WTC11 (cell line): Measurements from ENCODE around the gene TNIK. TPM values are rescaled to one million over a fixed set of nuclear protein-coding genes. Genes with fewer than 3 reads are reported as not detected.

Experiments used
- ATAC-seq: fragments of 200-7000 bp; cut with Tn5 transposase; 2 replicates; pipeline ENCODE4 v1.10.0; 2021; ENCODE audit warnings: mild to moderate bottlenecking, moderate library complexity
- CTCF ChIA-PET: fragments of 300-600 bp; sonication (Branson Sonifier 250); formaldehyde crosslinking; loops from one replicate; lab custom pipeline; 2021; ENCODE audit warnings: antibody characterized with exemption; lab: Charles Lee
- POLR2A ChIA-PET: fragments of 350-600 bp; sonication (Branson Sonifier 250); formaldehyde crosslinking; loops from one replicate; lab custom pipeline; 2021; ENCODE audit warnings: antibody characterized with exemption; lab: Charles Lee
- DNase-seq: peaks from one replicate; pipeline ENCODE4 v3.0.0; 2021; ENCODE audit warnings: low spot score
- H3K27ac Mint-ChIP-seq: 2 replicates; pipeline ENCODE4 v1.8.0; 2021; ENCODE audit warnings: mixed read lengths
- H3K27me3 Mint-ChIP-seq: 2 replicates; pipeline ENCODE4 v1.8.0; 2021; ENCODE audit warnings: low read depth, mild to moderate bottlenecking, moderate library complexity, mixed read lengths
- H3K36me3 Mint-ChIP-seq: 2 replicates; pipeline ENCODE4 v1.8.0; 2021; ENCODE audit warnings: mixed read lengths
- H3K4me1 Mint-ChIP-seq: 2 replicates; pipeline ENCODE4 v1.8.0; 2022; ENCODE audit warnings: mixed read lengths
- H3K4me3 Mint-ChIP-seq: 2 replicates; pipeline ENCODE4 v1.8.0; 2021; ENCODE audit warnings: mild to moderate bottlenecking, moderate library complexity, mixed read lengths
- H3K9me3 Mint-ChIP-seq: 2 replicates; pipeline ENCODE4 v1.8.0; 2021; ENCODE audit warnings: mixed read lengths
- ATF1 ChIP-seq: sonication (generic); formaldehyde crosslinking; IDR thresholded peaks from 2 replicates; pipeline ENCODE4 v1.8.1; 2023; ENCODE audit warnings: mild to moderate bottlenecking, moderate library complexity, missing genetic modification reagents
- ELF4 ChIP-seq: sonication (generic); formaldehyde crosslinking; IDR thresholded peaks from 2 replicates; pipeline ENCODE4 v1.8.1; 2022; ENCODE audit warnings: low read depth, mild to moderate bottlenecking, moderate library complexity, missing genetic modification reagents
- EMX1 ChIP-seq: fragments of 250-450 bp; sonication (Bioruptor Pico); IDR thresholded peaks from 2 replicates; pipeline ENCODE4 v1.8.0; 2021; ENCODE audit warnings: mild to moderate bottlenecking
- HMGA2 ChIP-seq: fragments of 250-450 bp; sonication (Bioruptor Pico); IDR thresholded peaks from 2 replicates; pipeline ENCODE4 v1.4.0; 2021; ENCODE audit warnings: mild to moderate bottlenecking, moderate library complexity
- JAZF1 ChIP-seq: fragments of 250-450 bp; sonication (Bioruptor Pico); IDR thresholded peaks from 2 replicates; pipeline ENCODE4 v1.9.0; 2021; ENCODE audit warnings: moderate library complexity, mild to moderate bottlenecking, inconsistent platforms
- KAT7 ChIP-seq: sonication (generic); formaldehyde crosslinking; IDR thresholded peaks from 2 replicates; pipeline ENCODE4 v1.8.1; 2023; ENCODE audit warnings: missing genetic modification reagents, mild to moderate bottlenecking, borderline replicate concordance
- OVOL2 ChIP-seq: fragments of 250-450 bp; sonication (Bioruptor Pico); IDR thresholded peaks from 2 replicates; pipeline ENCODE4 v1.9.0; 2021; ENCODE audit warnings: mild to moderate bottlenecking, borderline replicate concordance
- ZNF219 ChIP-seq: sonication (generic); formaldehyde crosslinking; IDR thresholded peaks from 2 replicates; pipeline ENCODE4 v1.8.0; 2023; ENCODE audit warnings: missing genetic modification reagents, mild to moderate bottlenecking, borderline replicate concordance
- ZNF263 ChIP-seq: sonication (generic); formaldehyde crosslinking; IDR thresholded peaks from 2 replicates; pipeline ENCODE4 v1.8.1; 2022; ENCODE audit warnings: low read depth, mild to moderate bottlenecking, moderate library complexity, missing genetic modification reagents
- total RNA-seq: library from RNA; stranded (reverse); gene quantifications from 3 replicates; pipeline ENCODE4 v1.2.3, GENCODE V29; 2021
- TF ChIP-seq, protein P1 (sequence below): fragments of 250-450 bp; sonication (Bioruptor Pico); IDR thresholded peaks from 2 replicates; pipeline ENCODE4 v1.9.0; 2021; ENCODE audit warnings: mild to moderate bottlenecking, borderline replicate concordance
- TF ChIP-seq, protein P2 (sequence below): sonication (generic); formaldehyde crosslinking; IDR thresholded peaks from 2 replicates; pipeline ENCODE4 v1.8.0; 2023; ENCODE audit warnings: missing genetic modification reagents, mild to moderate bottlenecking, borderline replicate concordance
- TF ChIP-seq, protein P3 (sequence below): sonication (generic); formaldehyde crosslinking; IDR thresholded peaks from 2 replicates; pipeline ENCODE4 v1.8.1; 2023; ENCODE audit warnings: mild to moderate bottlenecking, missing genetic modification reagents
- TF ChIP-seq, protein P4 (sequence below): fragments of 250-450 bp; sonication (Bioruptor Pico); IDR thresholded peaks from 2 replicates; pipeline ENCODE4 v1.8.0; 2021; ENCODE audit warnings: mild to moderate bottlenecking
- TF ChIP-seq, protein P5 (sequence below): fragments of 250-450 bp; sonication (Bioruptor Pico); IDR thresholded peaks from 2 replicates; pipeline ENCODE4 v1.9.0; 2021; ENCODE audit warnings: mild to moderate bottlenecking
- TF ChIP-seq, protein P6 (sequence below): sonication (generic); formaldehyde crosslinking; IDR thresholded peaks from 2 replicates; pipeline ENCODE4 v1.8.0; 2022; ENCODE audit warnings: mild to moderate bottlenecking, missing genetic modification reagents
- TF ChIP-seq, protein P7 (sequence below): fragments of 200-600 bp; IDR thresholded peaks from 2 replicates; pipeline ENCODE4 v1.8.0; 2022; ENCODE audit warnings: antibody characterized with exemption

The TNIK gene
- total RNA-seq, 1 experiment from 2014 or later: 50.3 TPM

DNA sequence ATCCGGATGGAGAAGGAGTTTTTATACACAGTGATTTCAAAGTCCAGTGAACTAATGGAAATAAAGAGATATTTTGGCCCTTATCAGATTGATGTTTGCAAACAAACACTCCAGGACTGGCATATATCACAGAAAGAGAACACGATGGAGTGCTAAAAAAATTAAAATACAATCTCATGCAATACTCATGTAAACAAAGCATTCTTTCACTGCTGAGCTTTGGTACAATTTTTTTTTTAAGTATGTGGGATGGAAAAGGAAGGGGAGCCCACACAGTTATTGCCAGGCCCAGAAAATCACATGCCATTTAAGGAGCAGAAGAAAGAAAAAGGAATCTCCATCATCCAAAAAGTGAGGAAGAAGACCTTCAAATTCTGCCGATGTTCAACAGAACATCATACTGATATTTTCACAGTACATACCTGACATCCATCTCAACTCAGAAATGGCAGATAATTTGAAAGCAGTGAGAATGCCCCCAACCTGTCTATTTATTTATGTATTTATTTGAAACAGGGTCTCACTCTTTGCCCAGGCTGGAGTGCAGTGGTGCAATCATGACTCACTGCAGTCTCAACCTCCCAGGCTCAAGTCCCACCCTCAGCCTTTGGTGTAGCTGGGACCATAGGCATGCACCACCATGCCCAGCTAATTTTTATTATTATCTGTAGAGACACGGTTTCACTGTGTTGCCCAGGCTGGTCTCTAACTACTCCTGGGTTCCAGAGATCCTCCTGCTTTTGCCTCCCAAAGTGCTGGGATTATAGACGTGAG is 326.2 kb downstream of the TNIK start (continued):
- TF ChIP-seq, protein P1, sequence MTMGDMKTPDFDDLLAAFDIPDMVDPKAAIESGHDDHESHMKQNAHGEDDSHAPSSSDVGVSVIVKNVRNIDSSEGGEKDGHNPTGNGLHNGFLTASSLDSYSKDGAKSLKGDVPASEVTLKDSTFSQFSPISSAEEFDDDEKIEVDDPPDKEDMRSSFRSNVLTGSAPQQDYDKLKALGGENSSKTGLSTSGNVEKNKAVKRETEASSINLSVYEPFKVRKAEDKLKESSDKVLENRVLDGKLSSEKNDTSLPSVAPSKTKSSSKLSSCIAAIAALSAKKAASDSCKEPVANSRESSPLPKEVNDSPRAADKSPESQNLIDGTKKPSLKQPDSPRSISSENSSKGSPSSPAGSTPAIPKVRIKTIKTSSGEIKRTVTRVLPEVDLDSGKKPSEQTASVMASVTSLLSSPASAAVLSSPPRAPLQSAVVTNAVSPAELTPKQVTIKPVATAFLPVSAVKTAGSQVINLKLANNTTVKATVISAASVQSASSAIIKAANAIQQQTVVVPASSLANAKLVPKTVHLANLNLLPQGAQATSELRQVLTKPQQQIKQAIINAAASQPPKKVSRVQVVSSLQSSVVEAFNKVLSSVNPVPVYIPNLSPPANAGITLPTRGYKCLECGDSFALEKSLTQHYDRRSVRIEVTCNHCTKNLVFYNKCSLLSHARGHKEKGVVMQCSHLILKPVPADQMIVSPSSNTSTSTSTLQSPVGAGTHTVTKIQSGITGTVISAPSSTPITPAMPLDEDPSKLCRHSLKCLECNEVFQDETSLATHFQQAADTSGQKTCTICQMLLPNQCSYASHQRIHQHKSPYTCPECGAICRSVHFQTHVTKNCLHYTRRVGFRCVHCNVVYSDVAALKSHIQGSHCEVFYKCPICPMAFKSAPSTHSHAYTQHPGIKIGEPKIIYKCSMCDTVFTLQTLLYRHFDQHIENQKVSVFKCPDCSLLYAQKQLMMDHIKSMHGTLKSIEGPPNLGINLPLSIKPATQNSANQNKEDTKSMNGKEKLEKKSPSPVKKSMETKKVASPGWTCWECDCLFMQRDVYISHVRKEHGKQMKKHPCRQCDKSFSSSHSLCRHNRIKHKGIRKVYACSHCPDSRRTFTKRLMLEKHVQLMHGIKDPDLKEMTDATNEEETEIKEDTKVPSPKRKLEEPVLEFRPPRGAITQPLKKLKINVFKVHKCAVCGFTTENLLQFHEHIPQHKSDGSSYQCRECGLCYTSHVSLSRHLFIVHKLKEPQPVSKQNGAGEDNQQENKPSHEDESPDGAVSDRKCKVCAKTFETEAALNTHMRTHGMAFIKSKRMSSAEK (CRISPR knock-in tag): no peak
- TF ChIP-seq, protein P2, sequence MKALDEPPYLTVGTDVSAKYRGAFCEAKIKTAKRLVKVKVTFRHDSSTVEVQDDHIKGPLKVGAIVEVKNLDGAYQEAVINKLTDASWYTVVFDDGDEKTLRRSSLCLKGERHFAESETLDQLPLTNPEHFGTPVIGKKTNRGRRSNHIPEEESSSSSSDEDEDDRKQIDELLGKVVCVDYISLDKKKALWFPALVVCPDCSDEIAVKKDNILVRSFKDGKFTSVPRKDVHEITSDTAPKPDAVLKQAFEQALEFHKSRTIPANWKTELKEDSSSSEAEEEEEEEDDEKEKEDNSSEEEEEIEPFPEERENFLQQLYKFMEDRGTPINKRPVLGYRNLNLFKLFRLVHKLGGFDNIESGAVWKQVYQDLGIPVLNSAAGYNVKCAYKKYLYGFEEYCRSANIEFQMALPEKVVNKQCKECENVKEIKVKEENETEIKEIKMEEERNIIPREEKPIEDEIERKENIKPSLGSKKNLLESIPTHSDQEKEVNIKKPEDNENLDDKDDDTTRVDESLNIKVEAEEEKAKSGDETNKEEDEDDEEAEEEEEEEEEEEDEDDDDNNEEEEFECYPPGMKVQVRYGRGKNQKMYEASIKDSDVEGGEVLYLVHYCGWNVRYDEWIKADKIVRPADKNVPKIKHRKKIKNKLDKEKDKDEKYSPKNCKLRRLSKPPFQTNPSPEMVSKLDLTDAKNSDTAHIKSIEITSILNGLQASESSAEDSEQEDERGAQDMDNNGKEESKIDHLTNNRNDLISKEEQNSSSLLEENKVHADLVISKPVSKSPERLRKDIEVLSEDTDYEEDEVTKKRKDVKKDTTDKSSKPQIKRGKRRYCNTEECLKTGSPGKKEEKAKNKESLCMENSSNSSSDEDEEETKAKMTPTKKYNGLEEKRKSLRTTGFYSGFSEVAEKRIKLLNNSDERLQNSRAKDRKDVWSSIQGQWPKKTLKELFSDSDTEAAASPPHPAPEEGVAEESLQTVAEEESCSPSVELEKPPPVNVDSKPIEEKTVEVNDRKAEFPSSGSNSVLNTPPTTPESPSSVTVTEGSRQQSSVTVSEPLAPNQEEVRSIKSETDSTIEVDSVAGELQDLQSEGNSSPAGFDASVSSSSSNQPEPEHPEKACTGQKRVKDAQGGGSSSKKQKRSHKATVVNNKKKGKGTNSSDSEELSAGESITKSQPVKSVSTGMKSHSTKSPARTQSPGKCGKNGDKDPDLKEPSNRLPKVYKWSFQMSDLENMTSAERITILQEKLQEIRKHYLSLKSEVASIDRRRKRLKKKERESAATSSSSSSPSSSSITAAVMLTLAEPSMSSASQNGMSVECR (CRISPR knock-in tag): no peak
- TF ChIP-seq, all 79 proteins: peak for 0

DNA sequence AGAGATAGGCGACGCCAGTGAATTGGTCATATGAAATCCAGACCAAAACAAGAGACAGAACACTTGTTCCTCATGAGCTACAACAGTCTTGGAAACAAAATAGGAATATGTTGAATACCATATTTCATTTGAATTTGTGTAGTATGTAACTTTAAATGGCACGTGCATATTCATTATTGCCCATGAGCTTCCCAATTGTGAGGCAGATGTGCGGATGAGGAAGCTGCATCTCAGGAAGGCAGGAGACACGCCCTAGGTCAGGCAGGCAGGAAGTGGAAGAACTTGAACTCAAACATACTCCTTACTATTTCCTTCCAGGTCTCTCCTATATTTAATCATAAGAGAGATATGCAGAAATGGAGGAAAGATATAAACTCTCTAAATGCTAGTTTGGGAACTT is 326.9 kb downstream of the TNIK start:
- Mint-ChIP-seq H3K27ac (no peak overlapping the region), H3K4me3 (no peak overlapping the region), H3K36me3 (peaks cover 21% of the 10 kb centered on the region), H3K27me3 (no peaks in the 10 kb centered on the region), H3K4me1 (no peaks in the 10 kb centered on the region), H3K9me3 (no peaks in the 10 kb centered on the region)
- CTCF ChIA-PET: no interaction called here
- POLR2A ChIA-PET: interaction anchor here (0.6 to 1.3 kb wide), 2 partner anchors 12 to 431 kb away, joined by 3 read pairs; no protein-coding TSS in a partner anchor
- DNase-seq (no peak), ATAC-seq (no peak)
- TF ChIP-seq ZNF219 (CRISPR knock-in tag) (no peak), ATF1 (CRISPR knock-in tag) (no peak), JAZF1 (CRISPR knock-in tag) (no peak), ZNF263 (CRISPR knock-in tag) (no peak), HMGA2 (CRISPR knock-in tag) (no peak), ELF4 (CRISPR knock-in tag) (no peak), EMX1 (CRISPR knock-in tag) (no peak), KAT7 (CRISPR knock-in tag) (no peak), OVOL2 (CRISPR knock-in tag) (no peak)
- TF ChIP-seq, protein P3, sequence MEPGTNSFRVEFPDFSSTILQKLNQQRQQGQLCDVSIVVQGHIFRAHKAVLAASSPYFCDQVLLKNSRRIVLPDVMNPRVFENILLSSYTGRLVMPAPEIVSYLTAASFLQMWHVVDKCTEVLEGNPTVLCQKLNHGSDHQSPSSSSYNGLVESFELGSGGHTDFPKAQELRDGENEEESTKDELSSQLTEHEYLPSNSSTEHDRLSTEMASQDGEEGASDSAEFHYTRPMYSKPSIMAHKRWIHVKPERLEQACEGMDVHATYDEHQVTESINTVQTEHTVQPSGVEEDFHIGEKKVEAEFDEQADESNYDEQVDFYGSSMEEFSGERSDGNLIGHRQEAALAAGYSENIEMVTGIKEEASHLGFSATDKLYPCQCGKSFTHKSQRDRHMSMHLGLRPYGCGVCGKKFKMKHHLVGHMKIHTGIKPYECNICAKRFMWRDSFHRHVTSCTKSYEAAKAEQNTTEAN (CRISPR knock-in tag): no peak
- TF ChIP-seq, protein P4, sequence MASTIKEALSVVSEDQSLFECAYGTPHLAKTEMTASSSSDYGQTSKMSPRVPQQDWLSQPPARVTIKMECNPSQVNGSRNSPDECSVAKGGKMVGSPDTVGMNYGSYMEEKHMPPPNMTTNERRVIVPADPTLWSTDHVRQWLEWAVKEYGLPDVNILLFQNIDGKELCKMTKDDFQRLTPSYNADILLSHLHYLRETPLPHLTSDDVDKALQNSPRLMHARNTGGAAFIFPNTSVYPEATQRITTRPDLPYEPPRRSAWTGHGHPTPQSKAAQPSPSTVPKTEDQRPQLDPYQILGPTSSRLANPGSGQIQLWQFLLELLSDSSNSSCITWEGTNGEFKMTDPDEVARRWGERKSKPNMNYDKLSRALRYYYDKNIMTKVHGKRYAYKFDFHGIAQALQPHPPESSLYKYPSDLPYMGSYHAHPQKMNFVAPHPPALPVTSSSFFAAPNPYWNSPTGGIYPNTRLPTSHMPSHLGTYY (CRISPR knock-in tag): no peak
- TF ChIP-seq, protein P5, sequence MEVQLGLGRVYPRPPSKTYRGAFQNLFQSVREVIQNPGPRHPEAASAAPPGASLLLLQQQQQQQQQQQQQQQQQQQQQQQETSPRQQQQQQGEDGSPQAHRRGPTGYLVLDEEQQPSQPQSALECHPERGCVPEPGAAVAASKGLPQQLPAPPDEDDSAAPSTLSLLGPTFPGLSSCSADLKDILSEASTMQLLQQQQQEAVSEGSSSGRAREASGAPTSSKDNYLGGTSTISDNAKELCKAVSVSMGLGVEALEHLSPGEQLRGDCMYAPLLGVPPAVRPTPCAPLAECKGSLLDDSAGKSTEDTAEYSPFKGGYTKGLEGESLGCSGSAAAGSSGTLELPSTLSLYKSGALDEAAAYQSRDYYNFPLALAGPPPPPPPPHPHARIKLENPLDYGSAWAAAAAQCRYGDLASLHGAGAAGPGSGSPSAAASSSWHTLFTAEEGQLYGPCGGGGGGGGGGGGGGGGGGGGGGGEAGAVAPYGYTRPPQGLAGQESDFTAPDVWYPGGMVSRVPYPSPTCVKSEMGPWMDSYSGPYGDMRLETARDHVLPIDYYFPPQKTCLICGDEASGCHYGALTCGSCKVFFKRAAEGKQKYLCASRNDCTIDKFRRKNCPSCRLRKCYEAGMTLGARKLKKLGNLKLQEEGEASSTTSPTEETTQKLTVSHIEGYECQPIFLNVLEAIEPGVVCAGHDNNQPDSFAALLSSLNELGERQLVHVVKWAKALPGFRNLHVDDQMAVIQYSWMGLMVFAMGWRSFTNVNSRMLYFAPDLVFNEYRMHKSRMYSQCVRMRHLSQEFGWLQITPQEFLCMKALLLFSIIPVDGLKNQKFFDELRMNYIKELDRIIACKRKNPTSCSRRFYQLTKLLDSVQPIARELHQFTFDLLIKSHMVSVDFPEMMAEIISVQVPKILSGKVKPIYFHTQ (CRISPR knock-in tag): no peak
- TF ChIP-seq, protein P6, sequence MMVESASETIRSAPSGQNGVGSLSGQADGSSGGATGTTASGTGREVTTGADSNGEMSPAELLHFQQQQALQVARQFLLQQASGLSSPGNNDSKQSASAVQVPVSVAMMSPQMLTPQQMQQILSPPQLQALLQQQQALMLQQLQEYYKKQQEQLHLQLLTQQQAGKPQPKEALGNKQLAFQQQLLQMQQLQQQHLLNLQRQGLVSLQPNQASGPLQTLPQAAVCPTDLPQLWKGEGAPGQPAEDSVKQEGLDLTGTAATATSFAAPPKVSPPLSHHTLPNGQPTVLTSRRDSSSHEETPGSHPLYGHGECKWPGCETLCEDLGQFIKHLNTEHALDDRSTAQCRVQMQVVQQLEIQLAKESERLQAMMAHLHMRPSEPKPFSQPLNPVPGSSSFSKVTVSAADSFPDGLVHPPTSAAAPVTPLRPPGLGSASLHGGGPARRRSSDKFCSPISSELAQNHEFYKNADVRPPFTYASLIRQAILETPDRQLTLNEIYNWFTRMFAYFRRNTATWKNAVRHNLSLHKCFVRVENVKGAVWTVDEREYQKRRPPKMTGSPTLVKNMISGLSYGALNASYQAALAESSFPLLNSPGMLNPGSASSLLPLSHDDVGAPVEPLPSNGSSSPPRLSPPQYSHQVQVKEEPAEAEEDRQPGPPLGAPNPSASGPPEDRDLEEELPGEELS (CRISPR knock-in tag): no peak
- TF ChIP-seq, protein P7, sequence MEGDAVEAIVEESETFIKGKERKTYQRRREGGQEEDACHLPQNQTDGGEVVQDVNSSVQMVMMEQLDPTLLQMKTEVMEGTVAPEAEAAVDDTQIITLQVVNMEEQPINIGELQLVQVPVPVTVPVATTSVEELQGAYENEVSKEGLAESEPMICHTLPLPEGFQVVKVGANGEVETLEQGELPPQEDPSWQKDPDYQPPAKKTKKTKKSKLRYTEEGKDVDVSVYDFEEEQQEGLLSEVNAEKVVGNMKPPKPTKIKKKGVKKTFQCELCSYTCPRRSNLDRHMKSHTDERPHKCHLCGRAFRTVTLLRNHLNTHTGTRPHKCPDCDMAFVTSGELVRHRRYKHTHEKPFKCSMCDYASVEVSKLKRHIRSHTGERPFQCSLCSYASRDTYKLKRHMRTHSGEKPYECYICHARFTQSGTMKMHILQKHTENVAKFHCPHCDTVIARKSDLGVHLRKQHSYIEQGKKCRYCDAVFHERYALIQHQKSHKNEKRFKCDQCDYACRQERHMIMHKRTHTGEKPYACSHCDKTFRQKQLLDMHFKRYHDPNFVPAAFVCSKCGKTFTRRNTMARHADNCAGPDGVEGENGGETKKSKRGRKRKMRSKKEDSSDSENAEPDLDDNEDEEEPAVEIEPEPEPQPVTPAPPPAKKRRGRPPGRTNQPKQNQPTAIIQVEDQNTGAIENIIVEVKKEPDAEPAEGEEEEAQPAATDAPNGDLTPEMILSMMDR: no peak
